Uterus (tissue), 2 donors: ENCODE data around the gene HERC3.

Source experiments
- CTCF ChIP-seq, 4 experiments: fragments of 200-600 bp in 2 of 4; fragments of 450-650 bp in 2 of 4; sonication (generic) in 2 of 4; IDR thresholded peaks; one replicate each; pipeline ENCODE4 v1.5.1; 2016 to 2019; ENCODE audit warnings: antibody characterized with exemption in 4 of 4, mild to moderate bottlenecking in 2 of 4, moderate library complexity in 1 of 4
- POLR2A ChIP-seq, 2 donors: fragments of 450-650 bp; IDR thresholded peaks; one replicate each; pipeline ENCODE4 v1.6.1; 2016; ENCODE audit warnings: antibody characterized with exemption in 2 of 2, mild to moderate bottlenecking in 1 of 2, moderate library complexity in 1 of 2

DNA sequence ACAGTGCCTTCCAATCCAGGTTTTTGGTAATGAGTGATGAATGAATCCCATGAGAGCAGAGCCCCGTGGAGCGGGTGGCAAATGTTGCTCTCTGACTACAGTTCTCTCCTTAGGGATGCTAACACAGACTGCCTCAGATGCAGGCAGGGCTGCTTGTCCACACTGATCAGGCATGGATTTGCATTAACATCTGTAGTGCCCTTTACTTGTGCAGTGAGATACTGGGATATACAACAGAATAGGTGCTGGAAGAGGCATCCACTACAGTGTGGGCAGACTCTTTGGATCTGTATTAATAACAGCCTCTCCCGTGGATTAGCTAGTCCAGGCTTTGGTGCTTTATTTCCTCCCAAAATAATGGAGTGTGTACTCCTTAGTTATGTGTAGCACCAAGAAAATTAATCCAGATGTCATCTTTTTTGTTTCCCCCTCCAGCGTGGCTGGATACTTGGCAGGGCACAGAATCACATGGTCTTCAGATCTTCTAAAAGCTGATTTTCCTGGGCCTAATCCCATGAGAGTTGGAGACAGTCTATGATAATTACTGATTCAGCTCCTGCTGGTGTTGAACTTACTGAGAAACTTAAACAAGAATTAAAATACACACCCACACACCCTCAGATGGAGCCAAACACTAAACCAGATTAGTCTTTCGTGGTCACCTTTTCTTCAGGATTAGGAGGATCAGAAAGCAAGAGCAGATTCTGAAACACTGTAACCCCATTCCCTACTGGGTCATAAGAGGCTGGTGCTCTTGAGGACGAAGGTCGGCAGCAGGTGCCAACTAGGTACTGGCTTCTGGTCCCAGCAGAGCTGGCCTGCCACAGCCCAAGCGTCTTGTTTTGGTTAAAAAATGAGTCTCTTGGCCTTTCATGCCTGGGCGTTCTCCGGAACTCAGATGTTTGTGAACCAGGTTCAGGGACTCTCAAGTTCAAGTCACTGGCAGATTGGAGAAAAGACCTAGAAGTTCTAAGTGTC, 128.5 kb downstream of the HERC3 start:
- TF ChIP-seq POLR2A (IDR thresholded peaks at IDR 0.05) (no peak), CTCF (IDR thresholded peaks at IDR 0.05) (no peak)
